Rectal smooth muscle tissue (tissue), 1 donor: ENCODE results near the gene OSBP2.
"Not testable (repeated sequence)": the region's sequence is repeated elsewhere in the genome, so short reads cannot be mapped to it uniquely, and the experiment has no call there.

ENCODE experiments used
- H3K27ac ChIP-seq: one replicate; pipeline ENCODE4 v1.7.0; 2013; ENCODE audit warnings: low read depth, low read length, inconsistent platforms
- H3K27me3 ChIP-seq: one replicate; pipeline ENCODE4 v1.7.0; 2013; ENCODE audit warnings: low read length; ENCODE audit not compliant: control insufficient read depth, insufficient read depth
- H3K36me3 ChIP-seq: one replicate; pipeline ENCODE4 v1.7.0; 2013; ENCODE audit warnings: low read length; ENCODE audit not compliant: control insufficient read depth, insufficient read depth
- H3K4me1 ChIP-seq: one replicate; pipeline ENCODE4 v1.7.0; 2013; ENCODE audit warnings: low read length; ENCODE audit not compliant: control insufficient read depth, insufficient read depth
- H3K4me3 ChIP-seq: one replicate; pipeline ENCODE4 v1.7.0; 2013; ENCODE audit warnings: low read length
- H3K9ac ChIP-seq: one replicate; pipeline ENCODE4 v1.7.0; 2013; ENCODE audit warnings: low read length

The OSBP2 gene

GRCh38 chr22:30665266-30665665, 29.4 kb upstream of the OSBP2 start:
- Histone ChIP-seq H3K27me3 (no peaks in the 10 kb centered on the region), H3K27ac (no peak overlapping the region), H3K9ac (no peak overlapping the region), H3K36me3 (peaks cover 9% of the 10 kb centered on the region), H3K4me3 (no peak overlapping the region), H3K4me1 (no peaks in the 10 kb centered on the region)

- Histone ChIP-seq H3K27me3 (no peaks in the 10 kb centered on the region), H3K9ac (no peak overlapping the region), H3K4me3 (no peak overlapping the region), H3K27ac (no peak overlapping the region), H3K36me3 (peaks cover 9% of the 10 kb centered on the region), H3K4me1 (no peaks in the 10 kb centered on the region)
Measured at GRCh38 chr22:30665786-30666185, 28.9 kb upstream of the OSBP2 start.

DNA sequence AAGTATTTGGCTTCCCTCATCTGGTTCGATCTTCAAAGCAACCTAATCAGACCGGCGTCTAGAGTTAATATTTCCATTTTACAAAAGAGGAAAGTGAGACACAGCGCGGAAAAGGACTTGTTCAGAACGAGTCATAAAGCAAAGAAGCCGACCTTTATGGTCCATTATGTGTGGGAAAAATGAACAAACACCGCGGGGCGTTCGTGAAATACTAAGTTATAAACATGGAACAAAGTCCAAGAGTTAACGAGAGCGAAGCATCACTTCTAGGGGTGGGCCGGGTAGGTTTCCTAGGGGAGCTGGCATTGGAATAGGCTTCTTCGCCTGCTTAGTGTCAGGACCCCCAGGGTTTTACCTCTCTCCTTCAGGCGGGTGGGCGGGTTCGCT, 27.6 kb upstream of the OSBP2 start:
- no peaks in the 10 kb centered on the region for H3K4me1 ChIP-seq
- H3K36me3 ChIP-seq, result peaks cover 9% of the 10 kb centered on the region
- no peak overlapping the region for H3K9ac ChIP-seq
- H3K27ac ChIP-seq, result peak overlapping the region; percentile 21
- H3K4me3 ChIP-seq, result peak overlapping the region; percentile 96
- no peaks in the 10 kb centered on the region for H3K27me3 ChIP-seq

- H3K4me1 ChIP-seq, result no peaks in the 10 kb centered on the region
- H3K36me3 ChIP-seq, result peaks cover 9% of the 10 kb centered on the region
- H3K27ac ChIP-seq, result peak within 1 kb of the TSS; percentile 74
- peak within 1 kb of the TSS; percentile 67 for H3K9ac ChIP-seq
- H3K4me3 ChIP-seq, result peak within 1 kb of the TSS; percentile 96
- H3K27me3 ChIP-seq, result no peaks in the 10 kb centered on the region
Measured at GRCh38 chr22:30667494-30668385, 26.9 kb upstream of the OSBP2 start, which contains the start of gene DUSP18. DUSP18 (minus strand) TSS chr22:30667875; CDS start chr22:30664003, 3,872 bp downstream.

DNA sequence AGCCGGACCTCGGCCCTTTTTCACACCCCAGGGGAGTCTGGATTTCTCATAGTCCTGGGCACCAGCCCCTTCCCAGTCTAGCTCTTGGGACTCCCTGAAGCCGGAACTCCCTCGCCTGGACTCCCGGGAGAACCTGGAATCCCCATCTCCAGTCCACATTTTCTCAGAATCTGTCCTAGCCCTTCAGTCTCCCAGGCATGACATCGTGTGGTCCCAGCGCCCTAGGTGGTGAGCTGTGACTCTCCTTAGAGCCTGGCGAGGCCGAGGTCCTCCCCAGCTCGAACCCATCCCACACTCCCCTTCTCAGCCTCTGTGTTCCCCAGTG, 26.3 kb upstream of the OSBP2 start:
- H3K4me3 ChIP-seq, result peak overlapping the region; percentile 96
- H3K9ac ChIP-seq, result peak overlapping the region; percentile 67
- no peaks in the 10 kb centered on the region for H3K4me1 ChIP-seq
- no peaks in the 10 kb centered on the region for H3K27me3 ChIP-seq
- H3K36me3 ChIP-seq, result peaks cover 5% of the 10 kb centered on the region
- peak overlapping the region; percentile 74 for H3K27ac ChIP-seq

GRCh38 chr22:30671071-30671470, 23.6 kb upstream of the OSBP2 start:
- Histone ChIP-seq H3K4me1 (no peaks in the 10 kb centered on the region), H3K4me3 (no peak overlapping the region), H3K9ac (no peak overlapping the region), H3K36me3 (no peaks in the 10 kb centered on the region), H3K27ac (no peak overlapping the region), H3K27me3 (no peaks in the 10 kb centered on the region)

- no peaks in the 10 kb centered on the region for H3K36me3 ChIP-seq
- no peak overlapping the region for H3K27ac ChIP-seq
- no peaks in the 10 kb centered on the region for H3K27me3 ChIP-seq
- no peak overlapping the region for H3K9ac ChIP-seq
- H3K4me1 ChIP-seq, result no peaks in the 10 kb centered on the region
- no peak overlapping the region for H3K4me3 ChIP-seq
Measured at GRCh38 chr22:30673136-30673535, 21.5 kb upstream of the OSBP2 start.

- Histone ChIP-seq H3K4me3 (no peak overlapping the region), H3K4me1 (no peaks in the 10 kb centered on the region), H3K27me3 (no peaks in the 10 kb centered on the region), H3K36me3 (no peaks in the 10 kb centered on the region), H3K27ac (no peak overlapping the region), H3K9ac (no peak overlapping the region)
Measured at GRCh38 chr22:30674482-30674881, 20.2 kb upstream of the OSBP2 start.

GRCh38 chr22:30675436-30675835, 19.2 kb upstream of the OSBP2 start:
- Histone ChIP-seq H3K27ac (no peak overlapping the region), H3K4me3 (no peak overlapping the region), H3K36me3 (no peaks in the 10 kb centered on the region), H3K9ac (no peak overlapping the region), H3K27me3 (no peaks in the 10 kb centered on the region), H3K4me1 (no peaks in the 10 kb centered on the region)

- H3K27me3 ChIP-seq, H3K27ac ChIP-seq, H3K9ac ChIP-seq, H3K4me3 ChIP-seq, H3K36me3 ChIP-seq, H3K4me1 ChIP-seq: not testable (repeated sequence)
Measured at GRCh38 chr22:30676565-30676964, 18.1 kb upstream of the OSBP2 start.

- not testable (repeated sequence) for H3K36me3 ChIP-seq, H3K27me3 ChIP-seq, H3K9ac ChIP-seq, H3K4me1 ChIP-seq, H3K27ac ChIP-seq, H3K4me3 ChIP-seq
Measured at GRCh38 chr22:30679895-30680690, 14.6 kb upstream of the OSBP2 start.

DNA sequence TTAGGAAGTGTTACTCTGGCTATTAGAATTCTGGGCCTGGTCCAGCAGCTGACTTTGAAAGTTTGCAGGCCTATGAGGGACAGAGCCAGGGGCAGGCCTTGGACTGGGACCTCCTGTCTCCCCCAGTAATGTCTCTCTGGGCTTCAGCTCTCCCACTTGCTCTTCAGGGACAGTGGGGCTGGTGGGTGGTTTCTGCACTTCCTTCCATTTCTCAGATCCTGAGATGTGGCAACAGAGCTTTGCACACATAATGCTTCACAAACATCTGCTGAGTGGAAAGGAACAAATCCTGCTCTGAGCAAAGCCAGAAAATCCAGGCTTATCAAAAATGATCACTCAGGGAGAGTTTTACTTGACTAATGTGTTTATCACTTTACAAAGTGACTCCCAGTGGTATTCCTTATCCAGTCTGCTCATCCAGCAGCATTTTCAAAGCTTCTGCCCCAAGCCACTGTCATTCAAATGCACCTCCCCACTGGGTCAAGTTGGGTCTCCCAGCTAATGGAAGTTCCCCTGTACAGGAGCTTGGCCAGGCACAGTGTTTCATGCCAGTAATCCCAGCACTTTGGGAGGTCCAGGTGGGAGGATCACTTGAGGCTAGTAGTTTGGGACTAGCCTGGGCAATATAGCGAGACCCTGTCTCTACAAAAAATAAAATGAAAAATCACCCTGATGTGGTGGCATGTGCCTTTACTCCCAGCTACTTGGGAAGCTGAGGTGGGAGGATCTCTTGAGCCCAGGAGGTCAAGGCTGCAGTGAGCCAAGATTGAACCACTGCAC, 13.5 kb upstream of the OSBP2 start:
- Histone ChIP-seq H3K9ac (no peak overlapping the region), H3K27me3 (no peaks in the 10 kb centered on the region), H3K4me1 (peaks cover 8% of the 10 kb centered on the region), H3K27ac (peak overlapping the region; percentile 44), H3K4me3 (no peak overlapping the region), H3K36me3 (no peaks in the 10 kb centered on the region)
